Stimulated activated CD8-positive, alpha-beta memory T cell treated with anti-CD3 and anti-CD28 coated beads, Interleukin-12 subunit alpha, Interleukin-12 subunit beta, amount 100 ng/mL, for 1 hour (primary cell): ENCODE results near the gene BSG.
A peak's percentile ranks its signal among the peaks of the same experiment; 100 is the strongest.
"Not testable (repeated sequence)": the region's sequence is repeated elsewhere in the genome, so short reads cannot be mapped to it uniquely, and the experiment has no call there.

Experiments
- DNase-seq: peaks from one replicate; pipeline ENCODE4 v3.0.0-alpha.2; 2020; ENCODE audit warnings: low read depth

BSG gene

DNA sequence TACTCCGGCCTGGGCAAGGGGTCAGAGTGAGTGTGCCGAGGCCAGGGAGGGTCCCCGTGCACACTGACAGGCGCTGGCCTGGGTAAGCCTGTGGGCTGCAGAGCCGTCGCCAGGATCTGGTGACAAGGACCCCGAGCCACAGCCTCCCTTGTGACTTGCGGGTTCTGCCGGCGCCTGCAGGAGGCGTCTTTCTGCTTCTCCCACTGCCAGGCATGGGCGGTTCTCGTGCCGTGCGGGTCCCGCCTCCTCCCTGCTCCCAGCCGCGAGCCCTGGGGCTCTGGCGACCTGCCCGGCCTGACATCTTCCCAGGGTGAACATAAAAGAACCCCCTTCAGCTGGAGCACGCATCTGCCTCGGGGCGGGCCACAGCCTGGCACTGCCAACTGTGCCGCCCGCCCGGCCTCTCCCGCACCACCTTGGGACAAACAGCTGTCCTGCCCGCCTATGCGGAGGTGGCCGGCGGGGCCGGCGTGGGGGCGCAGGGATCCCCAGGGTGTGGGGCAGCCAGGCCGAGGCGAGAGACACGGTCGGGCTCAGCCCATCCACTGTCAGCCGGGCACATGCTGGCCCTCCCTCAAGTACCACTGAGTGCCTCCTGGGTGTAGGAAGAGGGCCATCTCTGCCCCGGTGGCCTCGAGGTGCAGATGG, 15.8 kb downstream of the BSG start:
- DNase-seq, result peak; percentile 32

DNA sequence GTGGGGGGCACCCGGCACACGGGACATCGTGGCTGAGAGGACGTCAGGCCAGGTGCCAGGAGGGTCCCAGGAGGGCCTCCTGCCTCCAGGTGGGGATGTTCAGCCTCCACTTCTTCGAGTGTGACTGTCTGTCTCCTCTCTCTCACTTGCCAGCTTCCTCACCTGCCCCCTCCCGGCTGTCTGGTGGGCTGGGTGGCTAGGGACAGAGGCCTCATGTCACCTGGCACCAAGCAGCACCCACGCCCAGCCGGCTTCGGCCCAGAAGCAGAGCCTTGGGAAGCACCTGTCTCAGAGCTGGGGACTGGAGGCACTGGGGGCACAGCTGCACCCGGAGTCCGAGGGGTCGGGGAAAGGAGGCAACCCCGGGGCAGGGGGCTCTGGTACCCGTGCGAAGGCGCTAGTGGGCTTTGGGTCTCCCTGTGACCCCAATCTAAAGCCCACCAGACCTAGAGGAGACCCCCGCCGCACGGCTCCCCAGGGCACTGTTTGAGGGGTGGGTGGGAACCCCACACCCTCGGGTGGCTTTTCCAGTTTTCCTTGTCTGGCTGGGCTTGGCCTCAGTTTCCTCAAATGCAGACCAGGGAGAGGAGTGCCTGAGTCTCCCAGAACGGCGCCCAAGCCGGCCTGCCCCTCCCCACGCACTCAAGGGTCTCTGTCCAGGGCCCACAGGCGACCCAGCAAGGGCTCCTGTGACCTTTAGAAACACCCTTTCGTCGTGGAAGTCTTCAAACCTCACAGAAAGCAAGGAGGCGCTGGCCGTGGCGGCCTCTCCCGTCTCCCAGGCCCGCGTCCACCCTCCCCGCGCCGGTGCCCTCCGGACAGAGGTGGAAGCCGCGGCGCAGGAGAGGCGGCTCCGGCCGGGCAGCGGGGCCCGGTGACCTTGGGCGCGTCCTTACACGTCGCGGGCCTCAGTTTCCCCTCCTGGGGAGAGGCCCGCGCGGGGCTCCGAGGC, 16.6 kb downstream of the BSG start:
- DNase-seq, result no peak

DNA sequence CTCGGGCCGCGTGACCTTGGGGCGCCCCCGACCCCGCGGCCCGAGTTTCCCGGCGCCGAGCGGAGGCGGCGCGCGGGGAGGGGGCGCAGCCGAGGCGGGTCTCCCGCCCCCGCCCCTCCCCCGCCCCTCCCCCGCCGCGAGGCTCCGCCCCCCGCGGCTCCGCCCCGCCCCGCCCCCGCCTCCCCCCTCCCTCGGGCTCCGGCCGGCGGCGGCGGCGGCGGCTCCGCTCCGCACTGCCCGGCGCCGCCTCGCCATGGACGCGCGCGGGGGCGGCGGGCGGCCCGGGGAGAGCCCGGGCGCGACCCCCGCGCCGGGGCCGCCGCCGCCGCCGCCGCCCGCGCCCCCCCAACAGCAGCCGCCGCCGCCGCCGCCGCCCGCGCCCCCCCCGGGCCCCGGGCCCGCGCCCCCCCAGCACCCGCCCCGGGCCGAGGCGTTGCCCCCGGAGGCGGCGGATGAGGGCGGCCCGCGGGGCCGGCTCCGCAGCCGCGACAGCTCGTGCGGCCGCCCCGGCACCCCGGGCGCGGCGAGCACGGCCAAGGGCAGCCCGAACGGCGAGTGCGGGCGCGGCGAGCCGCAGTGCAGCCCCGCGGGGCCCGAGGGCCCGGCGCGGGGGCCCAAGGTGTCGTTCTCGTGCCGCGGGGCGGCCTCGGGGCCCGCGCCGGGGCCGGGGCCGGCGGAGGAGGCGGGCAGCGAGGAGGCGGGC, 17.4 kb downstream of the BSG start, which contains the start of gene HCN2:
TSS of gene HCN2 (plus strand) at position 189 of the 703 bp plus-strand sequence. CDS start at position 254, 65 bp downstream.
- DNase-seq, result no peak

DNA sequence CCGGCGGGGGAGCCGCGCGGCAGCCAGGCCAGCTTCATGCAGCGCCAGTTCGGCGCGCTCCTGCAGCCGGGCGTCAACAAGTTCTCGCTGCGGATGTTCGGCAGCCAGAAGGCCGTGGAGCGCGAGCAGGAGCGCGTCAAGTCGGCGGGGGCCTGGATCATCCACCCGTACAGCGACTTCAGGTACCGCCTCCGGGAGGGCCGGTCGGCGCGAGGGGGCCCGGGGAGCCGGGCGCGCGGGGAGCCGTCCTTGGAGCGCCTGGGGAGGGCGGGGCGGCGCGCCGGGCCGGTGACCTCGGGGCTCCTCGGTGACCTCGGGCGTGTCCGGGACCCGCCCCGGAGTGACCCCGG, 18.0 kb downstream of the BSG start:
- DNase-seq, result no peak

- no peak for DNase-seq
Observed at GRCh38 chr19:590750-591098, 18.3 kb downstream of the BSG start.

- DNase-seq, result no peak
Observed at GRCh38 chr19:591099-591958, 18.9 kb downstream of the BSG start.

GRCh38 chr19:592101-592500, 19.7 kb downstream of the BSG start:
- DNase-seq, result no peak

DNA sequence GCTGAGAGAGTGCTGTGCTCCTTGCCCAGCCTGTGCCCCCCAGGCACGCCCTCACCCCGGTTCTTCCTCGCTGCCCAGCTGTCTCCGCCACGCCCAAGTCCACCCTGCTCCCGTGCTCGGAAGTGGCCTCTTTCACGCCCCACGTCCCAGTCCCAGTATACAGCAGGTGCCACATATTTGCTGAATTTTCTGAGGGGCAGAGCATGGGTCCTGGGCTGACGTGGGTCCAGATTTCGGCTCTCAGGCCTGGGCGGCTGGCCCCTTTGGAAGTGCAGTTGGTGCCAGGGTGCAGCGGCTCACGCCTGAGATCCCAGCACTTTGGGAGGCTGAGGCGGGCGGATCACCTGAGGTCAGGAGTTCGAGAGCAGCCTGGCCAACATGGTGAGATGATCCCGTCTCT, 20.7 kb downstream of the BSG start:
- no peak for DNase-seq

GRCh38 chr19:593505-593904, 21.1 kb downstream of the BSG start:
- DNase-seq, result no peak

DNA sequence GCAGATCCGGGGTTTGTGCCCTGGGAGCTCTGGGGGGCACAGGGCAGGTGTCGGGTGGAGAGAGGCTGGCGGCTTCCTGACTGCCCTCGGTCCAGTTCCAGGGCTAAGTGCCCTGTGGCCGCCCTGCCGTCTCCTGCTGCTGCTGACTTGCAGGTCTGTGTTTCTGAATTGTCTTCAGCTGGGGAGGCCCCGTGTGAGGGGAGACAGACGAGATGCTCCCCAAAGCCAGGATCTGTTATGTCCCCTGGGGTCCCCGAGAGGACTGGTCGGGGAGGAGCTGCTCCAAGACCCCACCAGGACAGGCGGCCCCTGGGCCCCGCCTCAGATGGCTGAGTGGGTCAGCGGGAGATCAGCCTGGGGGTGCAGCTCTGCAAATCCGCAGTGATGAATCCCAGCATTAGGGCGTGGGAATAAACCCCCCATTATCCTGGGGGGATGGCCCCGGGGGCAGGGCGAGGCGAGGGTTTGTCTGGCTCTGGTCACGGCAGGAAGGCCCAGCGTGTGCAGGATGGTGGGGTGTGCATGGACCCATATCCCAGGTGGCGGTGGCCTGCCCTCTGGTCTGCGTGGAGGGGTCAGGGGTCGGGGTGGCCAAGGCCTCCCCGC, 22.0 kb downstream of the BSG start:
- DNase-seq, result no peak

DNA sequence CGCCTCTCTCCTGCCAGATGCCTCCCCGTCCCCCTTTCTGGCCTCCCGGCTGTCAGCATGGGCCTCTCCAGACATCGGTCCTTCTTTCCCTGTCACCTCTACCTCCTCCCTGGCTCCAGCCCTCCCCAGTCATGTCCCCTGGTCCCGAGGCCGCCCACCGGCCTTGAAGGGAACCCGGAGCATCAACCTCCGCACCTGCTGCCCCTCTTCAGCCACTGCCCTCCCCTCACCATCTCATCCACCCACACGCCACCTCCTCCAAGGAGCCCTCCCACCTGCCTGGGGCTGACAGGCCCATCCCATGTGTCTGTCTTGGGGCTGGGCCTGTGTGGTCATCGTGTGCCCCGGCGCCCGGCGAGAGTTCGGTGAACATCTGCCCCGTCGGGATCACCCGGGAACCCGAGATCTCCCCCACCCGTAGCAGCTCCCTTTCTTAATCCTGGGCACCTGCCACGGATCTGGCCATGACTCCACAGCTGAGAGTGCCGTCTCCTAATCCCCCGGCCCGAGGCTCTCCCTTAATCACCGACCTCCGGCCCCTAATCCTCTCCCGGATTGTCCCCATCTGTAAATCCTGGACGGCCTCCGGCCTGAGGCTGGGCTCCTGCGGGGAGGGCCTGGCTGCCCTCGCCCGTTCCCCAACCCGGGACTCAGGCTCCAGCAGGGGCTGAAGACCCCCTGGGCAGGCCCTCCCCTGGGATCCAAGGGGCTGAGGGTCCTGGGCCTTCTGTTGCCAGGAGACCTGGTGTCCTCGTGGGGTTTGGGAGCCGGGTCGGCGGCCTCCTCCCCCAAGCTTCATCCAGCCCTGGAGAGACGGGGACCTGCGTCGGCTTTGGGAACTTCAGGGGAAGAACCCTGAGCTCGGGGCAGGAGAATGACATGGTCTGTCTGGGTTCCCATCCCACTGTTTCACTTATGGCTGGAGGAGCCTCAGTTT, 23.2 kb downstream of the BSG start:
- DNase-seq, result no peak

DNA sequence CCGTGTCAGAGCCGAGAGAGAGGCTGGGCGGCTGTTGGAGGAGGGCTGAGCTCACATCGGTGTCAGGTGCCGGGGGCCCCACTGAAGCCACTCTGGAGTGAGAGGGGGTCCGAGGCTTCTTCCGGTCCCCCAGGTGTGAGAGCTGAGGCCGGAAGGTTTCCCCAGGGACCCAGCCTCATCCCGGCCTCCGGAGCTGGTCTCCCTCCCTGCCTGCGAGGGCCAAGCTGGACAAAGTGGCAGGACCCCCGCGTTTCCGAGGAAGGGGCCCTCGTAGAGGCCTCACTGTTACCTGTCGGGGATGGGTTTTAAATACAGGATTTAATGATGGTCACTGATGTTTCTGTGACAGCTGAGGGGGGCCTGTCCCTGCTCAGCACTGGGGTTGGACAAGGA, 23.9 kb downstream of the BSG start:
- no peak for DNase-seq

- no peak for DNase-seq
Observed at GRCh38 chr19:597406-598315, 25.3 kb downstream of the BSG start.

GRCh38 chr19:601310-601709, 28.9 kb downstream of the BSG start:
- no peak for DNase-seq

DNA sequence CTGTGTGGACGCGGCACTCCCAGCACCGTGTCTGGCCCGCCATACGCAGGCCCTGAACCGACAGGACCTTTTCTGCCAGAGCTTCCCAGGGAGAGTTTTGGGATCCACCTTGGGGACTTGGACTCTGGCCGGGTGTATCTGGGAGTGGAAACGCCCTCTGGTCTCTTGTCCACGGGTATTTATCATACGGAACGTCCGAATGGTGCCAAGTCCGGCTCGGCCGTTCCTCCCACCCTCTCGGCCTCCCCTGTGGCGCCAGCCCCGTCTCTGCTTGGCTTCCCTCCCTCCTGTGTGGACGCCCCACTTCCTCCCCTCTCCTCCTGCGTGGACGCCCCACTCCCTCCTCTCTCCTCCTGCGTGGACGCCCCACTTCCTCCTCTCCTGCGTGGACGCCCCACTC, 29.4 kb downstream of the BSG start:
- DNase-seq, result no peak

DNA sequence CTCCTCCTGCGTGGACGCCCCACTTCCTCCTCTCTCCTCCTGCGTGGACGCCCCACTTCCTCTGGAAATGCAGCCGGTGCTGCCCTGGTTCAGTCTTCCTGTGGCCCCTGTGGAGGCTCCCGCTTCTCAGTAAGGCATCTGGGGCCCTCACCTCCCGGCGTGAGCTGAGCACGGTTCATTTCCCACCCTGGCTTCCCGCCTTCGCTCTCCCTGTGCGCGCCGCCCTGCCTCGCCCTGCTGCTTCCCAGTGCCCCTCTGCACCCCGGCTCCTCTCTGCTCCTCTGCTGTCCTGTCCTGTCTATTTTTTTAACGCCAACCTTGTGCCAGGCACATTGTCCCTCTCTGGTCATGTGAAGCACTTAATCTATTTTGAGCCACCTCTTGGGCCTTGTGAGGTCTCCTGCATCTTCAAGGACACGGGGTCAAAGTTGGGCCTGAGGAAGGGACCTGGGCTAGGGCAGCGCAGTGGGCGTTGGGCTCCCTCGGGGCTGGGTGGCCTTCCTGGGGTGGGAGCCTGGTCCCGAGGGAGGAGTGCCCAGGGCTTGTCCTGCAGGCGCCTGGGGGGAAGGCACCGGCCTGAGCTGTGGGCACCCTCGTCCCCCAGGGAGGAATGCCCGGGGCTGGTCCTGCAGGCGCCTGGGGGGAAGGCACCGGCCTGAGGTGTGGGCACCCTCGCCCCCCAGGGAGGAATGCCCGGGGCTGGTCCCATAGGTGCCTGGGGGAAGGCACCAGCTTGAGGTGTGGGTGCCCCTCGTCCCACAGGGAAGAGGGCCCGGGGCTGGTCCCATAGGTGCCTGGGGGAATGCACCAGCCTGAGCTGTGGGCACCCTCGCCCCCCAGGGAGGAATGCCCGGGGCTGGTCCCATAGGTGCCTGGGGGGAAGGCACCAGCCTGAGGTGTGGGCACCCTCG, 30.2 kb downstream of the BSG start:
- no peak for DNase-seq

GRCh38 chr19:603302-603639, 30.9 kb downstream of the BSG start:
- not testable (repeated sequence) for DNase-seq

- DNase-seq, result not testable (repeated sequence)
Observed at GRCh38 chr19:603779-604178, 31.4 kb downstream of the BSG start.
